ENCODE results near the gene NXT1.

DNA sequence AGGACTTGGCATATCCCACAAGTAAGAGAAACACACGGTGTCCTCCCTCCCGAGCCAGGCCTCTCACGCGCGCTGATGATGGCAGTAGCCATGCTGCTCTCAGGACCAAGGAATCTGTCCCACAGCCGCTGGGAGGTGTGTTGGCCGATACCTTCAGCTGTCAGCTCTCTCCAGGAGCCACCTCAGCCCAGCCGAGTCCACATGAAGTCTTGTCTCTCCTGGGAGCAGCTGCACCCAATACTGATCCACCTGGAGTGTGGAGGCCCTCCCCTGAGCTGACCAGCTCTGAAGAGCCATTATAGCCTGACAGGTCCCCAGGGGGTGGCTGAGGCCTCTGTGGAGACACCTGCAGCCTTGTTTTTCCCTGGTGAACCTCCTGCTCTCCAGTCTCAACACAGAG, 23.8 kb upstream of the NXT1 start:
- TF ChIP-seq EZH2 (IDR thresholded peaks at IDR 0.05; ENCODE audit: borderline replicate concordance, insufficient read depth, low read depth, low read length, poor library complexity, severe bottlenecking) = no peak
- TF ChIP-seq, protein P1, sequence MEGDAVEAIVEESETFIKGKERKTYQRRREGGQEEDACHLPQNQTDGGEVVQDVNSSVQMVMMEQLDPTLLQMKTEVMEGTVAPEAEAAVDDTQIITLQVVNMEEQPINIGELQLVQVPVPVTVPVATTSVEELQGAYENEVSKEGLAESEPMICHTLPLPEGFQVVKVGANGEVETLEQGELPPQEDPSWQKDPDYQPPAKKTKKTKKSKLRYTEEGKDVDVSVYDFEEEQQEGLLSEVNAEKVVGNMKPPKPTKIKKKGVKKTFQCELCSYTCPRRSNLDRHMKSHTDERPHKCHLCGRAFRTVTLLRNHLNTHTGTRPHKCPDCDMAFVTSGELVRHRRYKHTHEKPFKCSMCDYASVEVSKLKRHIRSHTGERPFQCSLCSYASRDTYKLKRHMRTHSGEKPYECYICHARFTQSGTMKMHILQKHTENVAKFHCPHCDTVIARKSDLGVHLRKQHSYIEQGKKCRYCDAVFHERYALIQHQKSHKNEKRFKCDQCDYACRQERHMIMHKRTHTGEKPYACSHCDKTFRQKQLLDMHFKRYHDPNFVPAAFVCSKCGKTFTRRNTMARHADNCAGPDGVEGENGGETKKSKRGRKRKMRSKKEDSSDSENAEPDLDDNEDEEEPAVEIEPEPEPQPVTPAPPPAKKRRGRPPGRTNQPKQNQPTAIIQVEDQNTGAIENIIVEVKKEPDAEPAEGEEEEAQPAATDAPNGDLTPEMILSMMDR (IDR thresholded peaks at IDR 0.05) = no peak

Measured in B cell (primary cell).